BLaER1 (cell line): ENCODE data around the gene FNDC11.

Source experiments
- H3K27ac ChIP-seq: shearing (Covaris generic); formaldehyde crosslinking; 2 replicates; pipeline ENCODE4 v1.8.1; 2022
- H3K27me3 ChIP-seq: shearing (Covaris generic); formaldehyde crosslinking; 2 replicates; pipeline ENCODE4 v1.8.1; 2022
- H3K36me3 ChIP-seq: shearing (Covaris generic); formaldehyde crosslinking; 2 replicates; pipeline ENCODE4 v1.8.1; 2022
- H3K4me1 ChIP-seq: shearing (Covaris generic); formaldehyde crosslinking; 2 replicates; pipeline ENCODE4 v1.8.1; 2022
- H3K4me2 ChIP-seq: shearing (Covaris generic); formaldehyde crosslinking; 2 replicates; pipeline ENCODE4 v1.8.1; 2022
- H3K4me3 ChIP-seq: shearing (Covaris generic); formaldehyde crosslinking; 2 replicates; pipeline ENCODE4 v1.8.1; 2022
- H3K9ac ChIP-seq: shearing (Covaris generic); formaldehyde crosslinking; 2 replicates; pipeline ENCODE4 v1.8.1; 2022
- H3K9me3 ChIP-seq: shearing (Covaris generic); formaldehyde crosslinking; 2 replicates; pipeline ENCODE4 v1.8.1; 2022
- H4K20me1 ChIP-seq: shearing (Covaris generic); formaldehyde crosslinking; 2 replicates; pipeline ENCODE4 v1.8.1; 2022
- Cebpa-rat ChIP-seq: shearing (Covaris generic); IDR thresholded peaks from 2 replicates; pipeline ENCODE4 v1.8.1; 2022

FNDC11 gene

GRCh38 chr20:63544958-63545516 is 8.9 kb upstream of the FNDC11 start:
- no peak for TF ChIP-seq Cebpa-rat
- Histone ChIP-seq H3K27ac (no peak overlapping the region), H3K9me3 (no peaks in the 10 kb centered on the region), H3K9ac (no peak overlapping the region), H4K20me1 (peaks cover 53% of the 10 kb centered on the region), H3K4me1 (peaks cover 36% of the 10 kb centered on the region), H3K4me3 (no peak overlapping the region), H3K4me2 (no peak overlapping the region; the same call in 1 of the 2 replicates), H3K27me3 (peaks cover 69% of the 10 kb centered on the region), H3K36me3 (no peaks in the 10 kb centered on the region)

- Histone ChIP-seq H3K27me3 (peaks cover 73% of the 10 kb centered on the region), H3K36me3 (no peaks in the 10 kb centered on the region), H3K9ac (no peak overlapping the region), H3K27ac (no peak overlapping the region), H3K4me3 (no peak overlapping the region), H3K9me3 (no peaks in the 10 kb centered on the region), H3K4me1 (peaks cover 32% of the 10 kb centered on the region), H3K4me2 (peak overlapping the region; percentile 28), H4K20me1 (peaks cover 59% of the 10 kb centered on the region)
- no peak for TF ChIP-seq Cebpa-rat
Observed at GRCh38 chr20:63545814-63546213, 8.1 kb upstream of the FNDC11 start.

DNA sequence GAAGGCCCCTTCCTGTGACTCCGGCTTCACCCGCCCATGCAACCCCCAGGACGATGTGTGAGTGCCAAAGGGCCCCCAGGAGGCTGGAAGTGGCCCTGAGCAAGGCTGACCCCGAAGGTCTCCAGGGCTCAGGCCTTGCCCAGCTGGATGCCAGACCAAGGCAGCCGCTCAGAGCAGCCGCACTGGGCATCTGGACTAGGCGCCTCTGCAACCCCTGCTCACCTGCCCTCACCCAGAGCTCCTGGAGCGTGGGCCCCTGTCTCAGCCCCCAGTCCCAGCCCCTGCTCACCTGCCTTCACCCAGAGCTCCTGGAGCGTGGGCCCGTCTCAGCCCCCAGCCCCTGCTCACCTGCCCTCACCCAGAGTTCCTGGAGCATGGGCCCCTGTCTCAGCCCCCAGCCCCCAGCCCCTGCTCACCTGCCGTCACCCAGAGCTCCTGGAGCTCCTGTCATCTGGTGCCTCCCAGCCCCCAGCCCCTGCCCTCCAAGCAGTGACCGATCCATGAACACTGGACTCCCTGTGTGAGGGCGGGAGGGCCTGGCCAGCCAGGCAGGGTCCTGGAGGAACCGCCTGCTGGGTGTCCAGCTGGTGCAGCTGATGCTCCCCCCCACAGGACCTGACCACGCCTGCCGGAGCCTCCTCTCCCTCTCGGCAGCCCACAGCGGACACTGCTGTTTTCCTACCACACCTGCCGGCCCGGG is 7.6 kb upstream of the FNDC11 start:
- no peak overlapping the region for H3K27ac ChIP-seq
- no peaks in the 10 kb centered on the region for H3K9me3 ChIP-seq
- H3K27me3 ChIP-seq, result peaks cover 79% of the 10 kb centered on the region
- H3K9ac ChIP-seq, result no peak overlapping the region
- H3K4me3 ChIP-seq, result no peak overlapping the region
- TF ChIP-seq Cebpa-rat, result no peak
- H3K4me2 ChIP-seq, result peak overlapping the region; percentile 28; the same call in 1 of the 2 replicates
- H3K4me1 ChIP-seq, result peaks cover 36% of the 10 kb centered on the region
- no peaks in the 10 kb centered on the region for H3K36me3 ChIP-seq
- peaks cover 64% of the 10 kb centered on the region for H4K20me1 ChIP-seq

GRCh38 chr20:63546956-63547724 is 6.8 kb upstream of the FNDC11 start:
- Histone ChIP-seq H3K9me3 (no peaks in the 10 kb centered on the region), H3K4me2 (no peak overlapping the region), H3K4me3 (no peak overlapping the region), H4K20me1 (peaks cover 69% of the 10 kb centered on the region), H3K27me3 (peaks cover 86% of the 10 kb centered on the region), H3K27ac (no peak overlapping the region), H3K4me1 (peaks cover 43% of the 10 kb centered on the region), H3K36me3 (no peaks in the 10 kb centered on the region), H3K9ac (no peak overlapping the region)
- TF ChIP-seq Cebpa-rat, result no peak

- Histone ChIP-seq H3K27ac (no peak within 1 kb of the TSS), H3K4me2 (peak within 1 kb of the TSS; percentile 28), H3K4me1 (peaks cover 43% of the 10 kb centered on the region), H4K20me1 (peaks cover 72% of the 10 kb centered on the region), H3K36me3 (no peaks in the 10 kb centered on the region), H3K4me3 (no peak within 1 kb of the TSS), H3K9me3 (no peaks in the 10 kb centered on the region), H3K9ac (no peak within 1 kb of the TSS), H3K27me3 (peaks cover 90% of the 10 kb centered on the region)
- TF ChIP-seq Cebpa-rat, result no peak
Observed at GRCh38 chr20:63547725-63548480, 6.1 kb upstream of the FNDC11 start, which contains the start of gene SRMS. SRMS (minus strand) TSS chr20:63547749; CDS start chr20:63547463, 286 bp downstream.

GRCh38 chr20:63548542-63548941 is 5.4 kb upstream of the FNDC11 start:
- no peak overlapping the region for H3K9ac ChIP-seq
- H3K27me3 ChIP-seq, result peaks cover 88% of the 10 kb centered on the region
- peaks cover 71% of the 10 kb centered on the region for H4K20me1 ChIP-seq
- no peak overlapping the region for H3K4me3 ChIP-seq
- H3K4me1 ChIP-seq, result peaks cover 43% of the 10 kb centered on the region
- H3K36me3 ChIP-seq, result no peaks in the 10 kb centered on the region
- no peak for TF ChIP-seq Cebpa-rat
- H3K27ac ChIP-seq, result no peak overlapping the region
- peak overlapping the region; percentile 28 for H3K4me2 ChIP-seq
- H3K9me3 ChIP-seq, result no peaks in the 10 kb centered on the region

- Histone ChIP-seq H3K27ac (no peak overlapping the region), H3K4me2 (peak overlapping the region; percentile 28), H3K9ac (no peak overlapping the region), H3K4me3 (no peak overlapping the region), H3K27me3 (peaks cover 85% of the 10 kb centered on the region), H4K20me1 (peaks cover 71% of the 10 kb centered on the region), H3K36me3 (no peaks in the 10 kb centered on the region), H3K4me1 (peaks cover 44% of the 10 kb centered on the region), H3K9me3 (no peaks in the 10 kb centered on the region)
- no peak for TF ChIP-seq Cebpa-rat
Observed at GRCh38 chr20:63549019-63549418, 4.9 kb upstream of the FNDC11 start.

- H3K27me3 ChIP-seq, result peaks cover 84% of the 10 kb centered on the region
Observed at GRCh38 chr20:63549679-63550282, 4.2 kb upstream of the FNDC11 start.

DNA sequence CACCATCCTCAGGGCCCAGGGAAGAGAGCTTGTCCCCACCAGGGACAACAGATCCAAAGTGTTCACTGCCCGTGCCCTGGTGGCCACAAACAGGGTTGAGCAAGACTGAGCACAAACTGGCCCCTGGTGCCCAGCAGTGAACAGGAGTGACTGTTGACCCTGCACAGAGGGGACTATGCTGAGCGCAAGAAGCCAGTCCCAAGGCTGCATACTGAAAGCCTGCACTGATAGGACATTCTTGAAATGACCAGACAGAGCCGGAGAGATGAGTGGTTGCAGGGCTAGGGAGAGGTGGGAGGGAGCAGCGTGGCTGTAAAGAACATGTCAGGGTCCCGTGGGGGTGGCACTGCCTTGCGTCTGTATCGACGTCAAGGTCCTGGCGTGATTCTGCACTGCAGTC is 2.9 kb upstream of the FNDC11 start:
- Histone ChIP-seq H3K9ac (no peak overlapping the region), H3K36me3 (no peaks in the 10 kb centered on the region), H4K20me1 (peaks cover 75% of the 10 kb centered on the region), H3K4me2 (peak overlapping the region; percentile 32; the same call in 1 of the 2 replicates), H3K27ac (no peak overlapping the region), H3K9me3 (no peaks in the 10 kb centered on the region), H3K4me3 (no peak overlapping the region), H3K27me3 (peaks cover 84% of the 10 kb centered on the region), H3K4me1 (peaks cover 56% of the 10 kb centered on the region)
- TF ChIP-seq Cebpa-rat, result no peak

More at GRCh38 chr20:63549679-63550282, 4.2 kb upstream of the FNDC11 start:
- Histone ChIP-seq H3K9ac (no peak overlapping the region), H3K4me3 (no peak overlapping the region), H3K4me2 (no peak overlapping the region), H4K20me1 (peaks cover 75% of the 10 kb centered on the region), H3K36me3 (no peaks in the 10 kb centered on the region), H3K27ac (no peak overlapping the region), H3K4me1 (peaks cover 51% of the 10 kb centered on the region), H3K9me3 (no peaks in the 10 kb centered on the region)
- no peak for TF ChIP-seq Cebpa-rat
